ENCODE measurements around the gene CIDEB.

GRCh38 chr14:24290746-24291145, 17.0 kb downstream of the CIDEB start:
- no peak for TF ChIP-seq CTCF (IDR thresholded peaks at IDR 0.05)
- TF ChIP-seq POLR2AphosphoS5 (IDR thresholded peaks at IDR 0.05): no peak
